Right forelimb (tissue), 1 donor: Measurements from ENCODE around the gene UNC13D.

ENCODE experiments used
- DNase-seq: peaks from one replicate; pipeline ENCODE4 v3.0.0-alpha.2; 2018

UNC13D gene

GRCh38 chr17:75849724-75850123 is 5.5 kb upstream of the UNC13D start:
- no peak for DNase-seq

- DNase-seq: no peak
Measured at GRCh38 chr17:75849279-75849646, 5.1 kb upstream of the UNC13D start.

GRCh38 chr17:75848523-75849278 is 4.5 kb upstream of the UNC13D start:
- DNase-seq: no peak

GRCh38 chr17:75847614-75848522 is 3.7 kb upstream of the UNC13D start:
- no peak for DNase-seq

- no peak for DNase-seq
Measured at GRCh38 chr17:75846692-75847613, 2.7 kb upstream of the UNC13D start.

GRCh38 chr17:75845933-75846691 is 1.9 kb upstream of the UNC13D start:
- no peak for DNase-seq

GRCh38 chr17:75845058-75845711 is 981 bp upstream of the UNC13D start:
- no peak for DNase-seq

GRCh38 chr17:75844530-75845057 is 390 bp upstream of the UNC13D start:
- no peak for DNase-seq

- no peak for DNase-seq
Measured at GRCh38 chr17:75842963-75843576, 1.1 kb downstream of the UNC13D start.

- no peak for DNase-seq
Measured at GRCh38 chr17:75842411-75842810, 1.8 kb downstream of the UNC13D start.

GRCh38 chr17:75840799-75841164 is 3.4 kb downstream of the UNC13D start:
- DNase-seq: no peak

GRCh38 chr17:75839942-75840798 is 4.0 kb downstream of the UNC13D start:
- DNase-seq: no peak

- DNase-seq: no peak
Measured at GRCh38 chr17:75838410-75838809, 5.8 kb downstream of the UNC13D start.

- no peak for DNase-seq
Measured at GRCh38 chr17:75837899-75838298, 6.3 kb downstream of the UNC13D start.

GRCh38 chr17:75836605-75837004 is 7.6 kb downstream of the UNC13D start:
- no peak for DNase-seq

GRCh38 chr17:75835654-75835987 is 8.6 kb downstream of the UNC13D start:
- no peak for DNase-seq

- peak; percentile 72 for DNase-seq
Measured at GRCh38 chr17:75834928-75835653, 9.1 kb downstream of the UNC13D start.

- DNase-seq: peak; percentile 84
Measured at GRCh38 chr17:75834279-75834920, 9.8 kb downstream of the UNC13D start.
